Uterus (tissue), 4 donors: ENCODE measurements around the gene CDKAL1. TPM values are rescaled to one million over a fixed set of nuclear protein-coding genes. Genes with fewer than 3 reads are reported as not detected.

ENCODE experiments used
- DNase-seq, 2 donors: peaks; one replicate each; pipeline ENCODE4 v3.0.0-alpha.2; 2019 to 2020
- H3K27ac ChIP-seq, 2 donors: fragments of 200-600 bp; sonication (generic); 1 replicate in 1 of 2; 2 replicates in 1 of 2; pipeline ENCODE4 v1.5.1; 2016 to 2018
- H3K27me3 ChIP-seq, 2 donors: fragments of 200-600 bp; sonication (generic); one replicate each; pipeline ENCODE4 v1.5.1; 2018 to 2019; ENCODE audit warnings: control low read depth in 1 of 2
- H3K36me3 ChIP-seq, 2 donors: fragments of 200-600 bp; sonication (generic); one replicate each; pipeline ENCODE4 v1.5.1; 2019; ENCODE audit warnings: control low read depth in 1 of 2
- H3K4me1 ChIP-seq, 2 donors: fragments of 200-600 bp; sonication (generic); one replicate each; pipeline ENCODE4 v1.5.1; 2018 to 2019; ENCODE audit warnings: control low read depth in 1 of 2
- H3K4me3 ChIP-seq, 2 donors: fragments of 200-600 bp; sonication (generic); 1 replicate in 1 of 2; 2 replicates in 1 of 2; pipeline ENCODE4 v1.5.1; 2018 to 2019; ENCODE audit warnings: mild to moderate bottlenecking in 1 of 2
- H3K9me3 ChIP-seq, 2 donors: fragments of 200-600 bp; sonication (generic); one replicate each; pipeline ENCODE4 v1.5.1; 2019; ENCODE audit warnings: control low read depth in 1 of 2
- POLR2A ChIP-seq, 2 donors: fragments of 450-650 bp; IDR thresholded peaks; one replicate each; pipeline ENCODE4 v1.6.1; 2016; ENCODE audit warnings: antibody characterized with exemption in 2 of 2, mild to moderate bottlenecking in 1 of 2, moderate library complexity in 1 of 2
- intact Hi-C: fragments of 100-400 bp; cut with DNase I; formaldehyde crosslinking; loops from one replicate; pipeline ENCODE4 v1.15.1; 2023; ENCODE audit warnings: low total_unique reads
- total RNA-seq, 4 donors: library from RNA; depleted of rRNA in 3 of 4; stranded (reverse); fragments of >200 nt in 3 of 4; gene quantifications; one replicate each; pipeline versions ENCODE4 v1.1.0 to v1.2.4, GENCODE V29; 2014 to 2023
- TF ChIP-seq, protein P1 (sequence below), 4 experiments: fragments of 200-600 bp in 2 of 4; fragments of 450-650 bp in 2 of 4; sonication (generic) in 2 of 4; IDR thresholded peaks; one replicate each; pipeline ENCODE4 v1.5.1; 2016 to 2019; ENCODE audit warnings: antibody characterized with exemption in 4 of 4, mild to moderate bottlenecking in 2 of 4, moderate library complexity in 1 of 4
- donor health status: DM: yes; HTN: yes; CAD: no.

Gene CDKAL1
- total RNA-seq, 4 donors from 2014 or later = 5.0 to 51.7 (median 18.9) TPM

DNA sequence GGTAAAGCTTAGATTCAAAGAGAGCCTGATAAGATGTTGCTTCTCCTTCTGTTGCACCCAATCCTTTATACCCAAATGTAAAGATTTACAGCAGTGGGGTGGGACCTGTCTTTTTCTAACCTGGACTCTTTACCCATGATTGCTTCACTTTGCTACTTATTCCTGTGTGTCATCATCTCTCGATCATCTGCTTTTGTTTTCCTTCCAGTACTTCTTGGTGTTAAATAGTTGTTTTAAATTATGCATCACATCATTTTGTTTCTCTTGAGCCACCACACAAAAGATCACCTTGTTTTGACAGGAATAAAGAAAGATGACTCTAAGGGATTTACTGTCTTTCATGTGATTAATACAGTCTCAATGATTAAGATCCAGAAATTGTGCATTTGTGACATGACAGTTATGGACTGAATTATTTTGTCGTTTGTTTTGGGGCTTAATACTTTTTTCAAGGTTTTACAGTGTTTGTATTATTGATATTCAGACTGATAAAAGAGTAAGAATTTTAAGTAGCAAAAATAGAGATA is 123.1 kb downstream of the CDKAL1 start:
- TF ChIP-seq, protein P1, sequence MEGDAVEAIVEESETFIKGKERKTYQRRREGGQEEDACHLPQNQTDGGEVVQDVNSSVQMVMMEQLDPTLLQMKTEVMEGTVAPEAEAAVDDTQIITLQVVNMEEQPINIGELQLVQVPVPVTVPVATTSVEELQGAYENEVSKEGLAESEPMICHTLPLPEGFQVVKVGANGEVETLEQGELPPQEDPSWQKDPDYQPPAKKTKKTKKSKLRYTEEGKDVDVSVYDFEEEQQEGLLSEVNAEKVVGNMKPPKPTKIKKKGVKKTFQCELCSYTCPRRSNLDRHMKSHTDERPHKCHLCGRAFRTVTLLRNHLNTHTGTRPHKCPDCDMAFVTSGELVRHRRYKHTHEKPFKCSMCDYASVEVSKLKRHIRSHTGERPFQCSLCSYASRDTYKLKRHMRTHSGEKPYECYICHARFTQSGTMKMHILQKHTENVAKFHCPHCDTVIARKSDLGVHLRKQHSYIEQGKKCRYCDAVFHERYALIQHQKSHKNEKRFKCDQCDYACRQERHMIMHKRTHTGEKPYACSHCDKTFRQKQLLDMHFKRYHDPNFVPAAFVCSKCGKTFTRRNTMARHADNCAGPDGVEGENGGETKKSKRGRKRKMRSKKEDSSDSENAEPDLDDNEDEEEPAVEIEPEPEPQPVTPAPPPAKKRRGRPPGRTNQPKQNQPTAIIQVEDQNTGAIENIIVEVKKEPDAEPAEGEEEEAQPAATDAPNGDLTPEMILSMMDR (IDR thresholded peaks at IDR 0.05) = no peak
- no peak for TF ChIP-seq POLR2A (IDR thresholded peaks at IDR 0.05)
- no peaks in the 10 kb centered on the region for H3K27me3 ChIP-seq
- no peak overlapping the region for H3K4me3 ChIP-seq
- H3K36me3 ChIP-seq = no peaks in the 10 kb centered on the region
- no peaks in the 10 kb centered on the region for H3K9me3 ChIP-seq
- no peak overlapping the region for H3K27ac ChIP-seq
- intact Hi-C loops = no loop called here
- peaks cover 4 to 6% of the 10 kb centered on the region in 2 donors for H3K4me1 ChIP-seq
- DNase-seq = no peak

DNA sequence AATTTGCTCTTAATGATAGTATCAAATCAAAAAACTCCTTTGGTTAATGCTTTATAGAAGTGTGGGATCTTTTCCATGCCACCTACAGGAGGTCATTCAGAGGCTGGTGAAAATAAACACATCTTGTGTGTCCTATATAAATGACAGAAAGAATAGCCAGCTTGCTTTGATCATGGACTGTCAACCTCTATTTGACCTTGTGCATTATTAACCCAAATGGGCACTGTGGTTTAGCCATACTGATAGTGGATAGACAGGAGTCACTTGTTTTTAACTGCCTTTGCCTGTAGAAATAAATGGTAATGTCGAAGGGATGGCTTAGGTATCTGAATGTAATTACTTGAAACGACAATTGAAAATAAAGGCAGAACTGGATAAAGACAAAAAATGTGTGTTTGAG is 123.8 kb downstream of the CDKAL1 start:
- Histone ChIP-seq H3K27me3 (no peaks in the 10 kb centered on the region), H3K9me3 (no peaks in the 10 kb centered on the region), H3K4me1 (peaks cover 4 to 6% of the 10 kb centered on the region in 2 donors), H3K27ac (no peak overlapping the region), H3K36me3 (no peaks in the 10 kb centered on the region), H3K4me3 (no peak overlapping the region)
- TF ChIP-seq, protein P1 (IDR thresholded peaks at IDR 0.05) = no peak
- no peak for TF ChIP-seq POLR2A (IDR thresholded peaks at IDR 0.05)
- DNase-seq = no peak
- intact Hi-C loops = no loop called here

GRCh38 chr6:20658516-20658915 is 124.3 kb downstream of the CDKAL1 start:
- Histone ChIP-seq H3K4me3 (no peak overlapping the region), H3K4me1 (peaks cover 4 to 6% of the 10 kb centered on the region in 2 donors), H3K27ac (no peak overlapping the region), H3K36me3 (no peaks in the 10 kb centered on the region), H3K27me3 (no peaks in the 10 kb centered on the region), H3K9me3 (no peaks in the 10 kb centered on the region)
- no peak for DNase-seq
- intact Hi-C loops = no loop called here
- TF ChIP-seq, protein P1 (IDR thresholded peaks at IDR 0.05) = no peak
- TF ChIP-seq POLR2A (IDR thresholded peaks at IDR 0.05) = no peak

- no peak for DNase-seq
- Histone ChIP-seq H3K27ac (no peak overlapping the region), H3K9me3 (no peaks in the 10 kb centered on the region), H3K36me3 (no peaks in the 10 kb centered on the region), H3K27me3 (no peaks in the 10 kb centered on the region), H3K4me1 (peaks cover 4 to 6% of the 10 kb centered on the region in 2 donors), H3K4me3 (no peak overlapping the region)
- TF ChIP-seq, protein P1 (IDR thresholded peaks at IDR 0.05) = no peak
- no peak for TF ChIP-seq POLR2A (IDR thresholded peaks at IDR 0.05)
- intact Hi-C loops = no loop called here
Measured at GRCh38 chr6:20660534-20660933, 126.3 kb downstream of the CDKAL1 start.

DNA sequence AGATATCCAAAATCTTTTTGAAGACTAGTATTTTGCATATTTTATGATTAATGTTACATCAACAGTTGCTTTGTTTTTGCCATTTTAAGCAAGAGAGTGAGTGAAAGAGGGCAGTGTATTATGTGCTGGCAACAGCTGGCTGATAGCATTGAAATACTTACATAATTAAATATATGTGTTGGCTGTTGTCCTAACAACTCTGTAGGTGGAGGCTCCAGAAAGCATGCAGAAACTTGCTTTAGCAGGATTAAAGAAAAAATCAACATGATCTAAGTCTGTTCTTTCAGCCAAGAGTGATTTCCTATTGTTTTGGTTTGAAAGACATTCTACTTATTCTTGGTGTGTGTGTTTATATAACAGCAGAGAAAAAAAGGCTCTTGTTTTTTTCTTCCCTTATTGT is 127.5 kb downstream of the CDKAL1 start:
- Histone ChIP-seq H3K27ac (peak overlapping the region in 1 of 2 donors; percentile 11), H3K9me3 (no peaks in the 10 kb centered on the region), H3K4me3 (no peak overlapping the region), H3K4me1 (peaks cover 4 to 6% of the 10 kb centered on the region in 2 donors), H3K27me3 (no peaks in the 10 kb centered on the region), H3K36me3 (no peaks in the 10 kb centered on the region)
- no peak for DNase-seq
- TF ChIP-seq, protein P1 (IDR thresholded peaks at IDR 0.05) = no peak
- TF ChIP-seq POLR2A (IDR thresholded peaks at IDR 0.05) = no peak
- intact Hi-C loops = no loop called here
